ENCODE results near the gene MARS1.

The MARS1 gene

DNA sequence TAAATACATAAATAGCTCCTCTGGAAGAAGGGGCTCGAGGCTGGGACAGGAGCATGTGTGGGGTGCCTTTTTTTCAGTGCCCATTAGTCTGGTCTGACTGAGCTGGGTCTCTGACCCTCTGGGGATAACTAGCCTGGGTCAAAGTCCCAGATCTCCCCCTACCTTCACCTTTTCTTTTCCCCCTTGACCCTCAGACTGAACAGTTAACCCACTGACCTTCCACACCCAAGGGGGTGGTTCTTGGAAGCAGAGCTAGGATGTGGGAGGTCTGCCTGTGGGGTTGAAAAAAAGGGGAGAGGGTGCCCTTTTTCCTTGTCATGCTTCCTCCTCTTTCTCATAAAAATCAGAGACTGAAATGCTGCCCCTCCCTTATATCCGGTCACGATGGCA, 29.2 kb upstream of the MARS1 start:
- no peak for DNase-seq (ENCODE audit: low spot score)

DNA sequence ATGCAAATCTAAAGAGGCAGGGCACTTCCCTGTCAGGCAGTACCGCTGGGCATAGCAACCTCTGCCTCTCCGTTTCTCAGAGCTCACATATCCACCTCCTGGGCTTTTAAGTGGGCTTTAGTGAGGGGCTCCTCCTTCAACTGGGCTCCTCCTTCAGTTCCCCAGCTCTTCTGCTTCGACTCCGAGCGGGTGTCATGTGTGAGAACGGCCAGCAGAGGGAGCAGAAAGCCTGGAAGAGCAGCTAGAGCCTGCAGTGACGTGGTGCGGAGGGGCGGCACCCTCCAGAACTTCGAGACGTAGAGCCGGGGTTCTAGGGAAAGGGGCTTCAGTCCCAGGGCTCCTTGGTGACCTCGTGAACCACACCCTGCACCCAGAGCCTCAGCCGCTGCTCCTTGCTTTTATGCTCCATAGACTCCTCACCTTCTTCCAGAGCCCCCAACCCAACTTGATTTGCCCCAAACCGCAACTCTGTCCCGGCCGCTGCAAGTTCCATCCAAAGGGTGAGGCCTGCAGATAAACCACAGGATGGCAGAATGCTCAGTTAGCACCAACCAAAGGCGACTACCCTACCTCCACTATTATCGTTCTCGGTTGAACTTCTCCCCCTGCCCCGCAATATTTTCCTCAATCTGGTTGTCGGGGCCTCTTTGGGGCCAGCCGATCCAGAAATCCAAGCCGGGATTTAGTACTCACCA, 28.7 kb upstream of the MARS1 start:
- DNase-seq (ENCODE audit: low spot score): peak; percentile 86

DNA sequence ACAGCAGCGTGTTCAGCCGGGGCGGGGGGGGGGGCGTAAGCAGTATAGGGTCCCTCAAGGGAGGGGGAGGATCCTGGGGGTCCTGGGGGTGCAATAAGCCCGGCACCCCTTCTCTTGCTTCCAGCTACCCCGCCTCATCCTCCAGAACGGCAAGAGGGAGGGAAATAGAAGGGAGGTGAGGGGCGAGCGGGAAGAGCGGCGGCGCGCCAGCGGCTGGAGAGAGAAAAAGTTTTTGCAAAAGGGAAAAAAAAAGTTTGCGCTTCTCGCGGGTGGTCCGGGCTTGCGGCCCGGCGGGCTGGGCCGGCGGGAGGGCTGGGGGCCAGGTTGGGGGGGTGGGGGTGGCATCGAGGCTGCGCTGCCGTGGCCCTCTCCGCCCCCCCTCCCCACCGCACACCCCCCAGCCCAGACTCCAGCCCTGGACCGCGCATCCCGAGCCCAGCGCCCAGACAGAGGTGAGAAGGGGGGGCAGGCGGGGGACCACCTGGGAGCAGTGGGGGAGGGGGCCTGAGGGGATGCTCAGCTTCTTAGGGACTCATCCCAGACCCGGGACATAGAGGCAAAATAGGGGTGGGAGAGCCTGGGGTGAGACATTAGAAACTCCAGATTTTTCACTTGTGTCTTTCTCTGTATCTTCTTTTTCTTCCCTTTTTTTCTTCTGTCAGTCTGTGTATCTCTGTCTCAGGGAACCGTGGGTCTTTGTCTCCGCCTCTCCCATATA, 28.0 kb upstream of the MARS1 start, which contains the start of gene GLI1:
Gene GLI1, plus strand, starts transcription at position 36 of the 718 bp plus-strand sequence. CDS start 3,907 bp downstream, outside the sequence.
- peak; percentile 63 for DNase-seq (ENCODE audit: low spot score)

DNA sequence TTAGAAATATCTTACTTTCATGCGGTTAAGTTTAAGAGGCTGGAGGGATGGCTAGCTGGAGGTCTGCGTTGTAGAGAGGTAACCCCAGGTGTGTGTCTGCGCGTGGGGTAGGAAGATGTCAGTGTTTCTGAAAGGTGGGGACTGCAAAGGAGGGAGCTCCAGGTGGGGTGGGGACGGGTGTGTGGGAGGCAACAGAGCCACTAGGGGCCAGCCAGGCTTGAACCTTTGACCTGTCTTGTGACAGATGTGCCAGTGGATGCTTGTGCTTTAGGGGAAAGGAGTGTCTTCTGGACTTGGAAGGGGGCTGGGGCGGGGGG, 27.4 kb upstream of the MARS1 start:
- DNase-seq (ENCODE audit: low spot score): no peak

DNA sequence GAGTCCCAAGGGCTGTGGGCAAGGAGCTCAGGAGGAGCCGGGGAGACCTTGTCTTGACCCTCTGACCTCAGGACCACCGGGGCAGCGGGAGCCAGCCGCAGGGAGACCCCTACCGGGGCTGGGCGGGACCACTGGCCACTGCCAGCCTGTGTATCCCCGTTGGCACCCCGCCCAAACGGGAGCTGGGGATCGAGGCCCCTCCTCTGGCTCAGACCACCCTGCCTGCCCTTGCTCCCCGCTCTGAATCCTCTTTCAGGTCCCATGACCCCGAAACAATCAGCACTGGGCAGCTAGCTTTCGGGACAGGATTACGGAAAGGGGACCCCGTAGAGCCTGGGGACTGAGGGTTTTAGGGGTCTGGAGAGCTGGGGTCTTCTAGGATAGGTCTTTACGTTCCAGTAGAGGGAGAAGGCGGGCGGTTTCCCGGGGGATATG, 27.0 kb upstream of the MARS1 start:
- DNase-seq (ENCODE audit: low spot score): no peak

DNA sequence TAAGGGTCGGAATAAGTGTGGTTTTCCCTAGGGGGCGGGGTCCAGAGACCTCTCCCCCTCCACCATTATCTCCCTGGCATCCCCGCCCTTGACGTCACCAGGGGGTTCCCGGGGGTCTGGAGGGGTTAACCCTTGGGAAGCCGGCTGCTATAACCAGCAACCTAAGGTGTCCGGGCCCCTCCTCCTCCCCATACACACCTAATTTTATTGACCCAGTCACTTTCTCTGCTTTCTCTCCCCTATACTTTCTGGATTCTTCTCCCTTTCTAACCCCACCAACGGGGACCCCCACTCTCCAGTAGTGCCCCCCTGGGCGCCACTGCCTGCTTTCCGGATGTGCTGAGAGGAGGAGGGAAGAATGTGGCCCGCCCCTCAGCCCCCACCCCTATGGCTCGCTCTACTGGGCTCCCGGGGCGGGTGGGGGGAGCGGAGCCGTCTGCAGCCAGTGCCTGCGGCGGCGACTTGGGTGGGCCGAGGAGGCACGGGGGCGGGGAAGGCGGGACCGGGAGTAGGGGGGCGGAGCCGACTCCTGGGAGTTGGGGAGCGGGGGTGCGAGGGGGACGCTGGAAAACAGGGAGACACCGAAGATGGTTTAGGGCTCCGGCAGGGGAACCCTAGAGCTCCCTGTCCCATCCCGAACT, 26.5 kb upstream of the MARS1 start:
- peak; percentile 58 for DNase-seq (ENCODE audit: low spot score)

DNA sequence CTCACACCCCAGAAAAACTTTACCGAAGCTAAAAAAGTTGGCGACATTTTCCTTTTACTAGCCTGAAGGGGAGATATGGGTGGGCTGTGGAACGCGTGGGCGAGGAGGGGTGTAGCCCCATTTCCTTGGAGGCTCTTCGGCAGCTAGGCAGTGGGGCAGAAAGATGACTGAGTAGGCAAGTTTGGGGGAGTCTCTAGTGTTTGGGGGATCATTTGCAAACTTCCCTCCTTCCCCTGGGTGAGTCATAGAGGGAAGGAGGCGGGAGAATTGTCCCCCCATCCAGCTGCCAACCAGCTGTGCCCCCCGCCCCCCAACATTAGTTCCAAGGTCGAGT, 26.0 kb upstream of the MARS1 start:
- no peak for DNase-seq (ENCODE audit: low spot score)

DNA sequence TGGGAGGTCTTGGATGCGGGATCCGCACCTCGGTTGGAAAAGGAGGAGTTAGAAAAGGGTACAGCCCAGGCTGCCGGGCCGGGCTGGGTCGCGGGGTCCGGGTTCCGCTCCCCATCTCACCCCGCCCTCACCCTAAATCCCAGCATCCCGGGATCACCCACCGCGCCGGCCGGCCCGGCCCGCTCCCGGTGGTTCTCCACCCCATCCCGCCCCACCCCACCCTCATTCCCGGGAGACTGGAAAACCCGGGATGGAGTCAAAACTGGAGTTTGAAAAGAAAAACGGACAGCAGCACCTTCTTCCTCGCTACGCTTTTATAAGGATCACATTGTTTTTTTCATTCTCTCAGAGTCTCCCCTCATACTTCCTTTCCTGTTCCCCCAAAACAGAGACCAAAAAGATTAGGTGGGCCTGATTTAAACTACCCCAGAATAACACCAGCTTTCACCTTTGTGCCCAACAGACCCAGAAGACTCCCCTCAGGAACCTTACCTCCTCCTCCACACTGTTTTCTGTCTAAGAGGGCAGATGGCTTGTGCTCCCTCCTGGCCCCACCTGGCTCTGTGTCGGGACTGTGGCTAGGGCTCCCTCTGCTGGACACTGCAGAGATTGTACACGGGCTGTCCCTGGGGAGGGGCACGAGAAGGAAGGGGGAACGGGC, 25.5 kb upstream of the MARS1 start:
- peak; percentile 89 for DNase-seq (ENCODE audit: low spot score)

DNA sequence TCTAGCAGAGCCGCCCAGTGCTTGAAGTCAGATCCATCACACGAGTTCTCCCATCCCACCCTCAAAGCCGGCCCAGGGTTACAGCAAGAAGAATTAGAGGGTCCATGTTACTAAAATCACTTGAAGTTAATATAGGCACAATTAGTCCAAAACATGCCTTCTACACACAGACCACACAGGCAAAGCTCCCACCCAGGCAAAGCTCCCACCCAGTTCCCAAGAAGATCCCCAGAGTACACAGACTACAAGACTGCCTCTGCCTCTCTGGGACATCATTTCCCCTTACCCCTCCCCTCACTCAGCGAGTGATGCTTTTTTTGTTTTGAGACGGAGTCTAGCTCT, 25.0 kb upstream of the MARS1 start:
- no peak for DNase-seq (ENCODE audit: low spot score)

DNA sequence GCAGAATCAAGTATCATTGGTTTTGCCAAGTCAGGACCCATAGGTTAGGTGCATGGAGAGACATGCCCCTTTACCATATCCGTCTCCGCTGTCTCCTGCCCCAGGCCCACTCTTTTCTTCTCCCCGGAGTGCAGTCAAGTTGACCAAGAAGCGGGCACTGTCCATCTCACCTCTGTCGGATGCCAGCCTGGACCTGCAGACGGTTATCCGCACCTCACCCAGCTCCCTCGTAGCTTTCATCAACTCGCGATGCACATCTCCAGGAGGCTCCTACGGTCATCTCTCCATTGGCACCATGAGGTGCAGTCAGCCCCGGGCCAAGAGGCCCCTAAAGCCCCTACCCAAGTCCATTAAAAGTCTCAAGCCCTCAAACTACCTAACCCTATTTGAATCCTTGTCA, 23.3 kb upstream of the MARS1 start:
- DNase-seq (ENCODE audit: low spot score): no peak

DNA sequence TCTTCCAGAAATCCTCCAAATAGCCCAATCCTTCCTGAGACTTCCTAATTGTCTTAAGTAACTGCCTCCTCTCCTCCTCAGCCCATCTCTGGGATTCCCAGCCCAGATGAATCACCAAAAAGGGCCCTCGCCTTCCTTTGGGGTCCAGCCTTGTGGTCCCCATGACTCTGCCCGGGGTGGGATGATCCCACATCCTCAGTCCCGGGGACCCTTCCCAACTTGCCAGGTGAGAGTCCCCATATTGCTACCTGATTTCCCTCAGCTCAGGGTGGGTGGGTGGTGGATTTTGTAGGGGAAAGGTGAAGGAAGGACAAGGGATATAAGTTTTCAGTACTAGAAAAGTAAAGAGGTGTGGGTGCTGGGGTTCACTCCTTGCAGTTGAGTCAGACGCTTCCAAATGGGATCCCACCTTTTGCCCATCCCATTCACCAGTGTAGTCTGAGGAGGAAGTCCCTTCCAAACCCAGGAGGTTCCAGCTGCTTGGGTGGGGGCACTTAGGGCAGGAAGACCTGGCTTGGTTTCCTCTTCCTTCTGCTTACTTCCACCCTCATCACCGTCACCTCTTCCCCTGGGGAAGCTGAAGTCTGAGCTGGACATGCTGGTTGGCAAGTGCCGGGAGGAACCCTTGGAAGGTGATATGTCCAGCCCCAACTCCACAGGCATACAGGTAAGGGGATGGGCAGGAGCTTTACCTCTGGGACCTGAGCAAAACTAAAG, 22.7 kb upstream of the MARS1 start:
- DNase-seq (ENCODE audit: low spot score): no peak

DNA sequence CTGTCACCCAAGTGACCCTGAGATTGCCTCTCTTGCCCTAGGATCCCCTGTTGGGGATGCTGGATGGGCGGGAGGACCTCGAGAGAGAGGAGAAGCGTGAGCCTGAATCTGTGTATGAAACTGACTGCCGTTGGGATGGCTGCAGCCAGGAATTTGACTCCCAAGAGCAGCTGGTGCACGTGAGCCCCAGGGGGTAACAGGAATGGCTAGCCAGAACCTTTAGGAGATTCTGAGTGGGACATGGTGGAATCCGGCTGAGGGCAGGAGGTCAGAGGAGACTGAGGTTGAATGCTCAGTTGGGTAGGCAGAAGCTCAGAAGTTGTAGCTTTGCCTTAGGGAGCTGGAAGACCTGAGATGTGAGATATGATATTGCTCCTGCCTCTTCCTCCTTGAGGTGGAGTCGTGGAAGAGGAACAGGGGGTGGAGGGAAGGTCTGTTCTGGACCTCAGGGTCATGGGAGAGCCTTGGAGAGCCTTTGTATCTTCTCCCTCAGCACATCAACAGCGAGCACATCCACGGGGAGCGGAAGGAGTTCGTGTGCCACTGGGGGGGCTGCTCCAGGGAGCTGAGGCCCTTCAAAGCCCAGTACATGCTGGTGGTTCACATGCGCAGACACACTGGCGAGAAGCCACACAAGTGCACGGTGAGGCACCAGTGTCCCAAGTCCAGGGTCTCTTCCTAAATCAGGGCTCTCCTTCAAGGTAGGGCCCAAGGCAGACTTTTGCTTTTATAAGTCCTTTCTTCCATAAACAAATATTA, 21.9 kb upstream of the MARS1 start:
- DNase-seq (ENCODE audit: low spot score): no peak

DNA sequence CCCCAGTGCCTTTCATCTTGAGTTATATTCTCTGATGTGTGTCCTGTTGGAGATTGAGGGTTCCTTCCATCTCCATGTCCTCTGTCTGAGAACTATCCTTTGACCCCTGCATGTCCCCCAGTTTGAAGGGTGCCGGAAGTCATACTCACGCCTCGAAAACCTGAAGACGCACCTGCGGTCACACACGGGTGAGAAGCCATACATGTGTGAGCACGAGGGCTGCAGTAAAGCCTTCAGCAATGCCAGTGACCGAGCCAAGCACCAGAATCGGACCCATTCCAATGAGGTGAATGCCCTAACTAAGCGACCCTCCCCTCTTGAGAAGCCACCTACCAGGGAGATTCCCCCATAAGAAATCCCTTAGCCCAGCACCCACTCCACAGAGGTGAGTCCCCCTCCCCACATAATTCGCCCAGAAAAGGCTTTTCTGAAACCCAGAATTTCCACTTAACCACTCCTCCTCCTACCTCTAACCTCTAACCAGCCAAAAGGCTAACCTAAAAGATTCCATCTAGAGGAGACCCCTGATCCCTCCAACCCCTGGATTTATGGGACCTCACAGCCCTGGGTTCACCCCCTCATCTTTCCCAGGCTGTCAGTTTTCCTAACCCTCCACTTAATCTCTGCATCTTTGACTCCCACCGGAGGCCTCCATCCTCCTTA, 20.5 kb upstream of the MARS1 start:
- DNase-seq (ENCODE audit: low spot score): no peak

DNA sequence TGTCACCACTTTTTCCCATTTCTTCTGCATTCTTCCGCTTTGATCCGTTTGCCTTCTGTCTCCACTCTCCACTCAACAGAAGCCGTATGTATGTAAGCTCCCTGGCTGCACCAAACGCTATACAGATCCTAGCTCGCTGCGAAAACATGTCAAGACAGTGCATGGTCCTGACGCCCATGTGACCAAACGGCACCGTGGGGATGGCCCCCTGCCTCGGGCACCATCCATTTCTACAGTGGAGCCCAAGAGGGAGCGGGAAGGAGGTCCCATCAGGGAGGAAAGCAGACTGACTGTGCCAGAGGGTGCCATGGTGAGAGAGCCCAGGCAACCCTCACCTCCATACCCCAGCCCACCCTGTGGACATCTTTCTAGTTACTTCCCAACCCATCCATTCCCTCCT, 20.0 kb upstream of the MARS1 start:
- no peak for DNase-seq (ENCODE audit: low spot score)

DNA sequence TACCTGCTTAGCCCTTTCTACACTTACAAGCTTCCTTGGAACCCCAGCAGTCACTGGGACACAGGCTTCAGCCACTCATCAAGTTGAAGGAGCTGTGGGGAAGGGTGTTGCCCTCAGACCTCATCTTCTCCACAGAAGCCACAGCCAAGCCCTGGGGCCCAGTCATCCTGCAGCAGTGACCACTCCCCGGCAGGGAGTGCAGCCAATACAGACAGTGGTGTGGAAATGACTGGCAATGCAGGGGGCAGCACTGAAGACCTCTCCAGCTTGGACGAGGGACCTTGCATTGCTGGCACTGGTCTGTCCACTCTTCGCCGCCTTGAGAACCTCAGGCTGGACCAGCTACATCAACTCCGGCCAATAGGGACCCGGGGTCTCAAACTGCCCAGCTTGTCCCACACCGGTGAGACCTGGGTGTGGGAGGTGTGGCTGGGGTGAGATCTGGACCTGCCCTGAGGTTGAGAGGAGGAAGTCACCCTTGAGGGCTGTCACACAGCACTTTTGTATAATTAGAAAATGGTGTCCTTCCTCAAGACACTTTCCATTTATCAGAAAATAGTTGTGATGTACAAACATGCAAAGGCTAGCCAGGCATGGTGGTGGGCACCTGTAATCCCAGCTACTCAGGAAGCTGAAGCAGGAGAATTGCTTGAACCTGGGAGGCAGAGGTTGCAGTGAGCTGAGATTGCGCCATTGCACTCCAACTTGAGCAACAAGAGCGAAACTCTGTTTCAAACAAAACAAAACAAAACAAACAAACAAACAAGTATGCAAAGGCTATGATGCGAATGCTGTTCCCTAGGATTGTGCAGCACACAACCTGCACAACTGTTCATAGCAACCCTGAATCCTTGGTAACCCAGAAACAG, 18.3 kb upstream of the MARS1 start:
- no peak for DNase-seq (ENCODE audit: low spot score)

DNA sequence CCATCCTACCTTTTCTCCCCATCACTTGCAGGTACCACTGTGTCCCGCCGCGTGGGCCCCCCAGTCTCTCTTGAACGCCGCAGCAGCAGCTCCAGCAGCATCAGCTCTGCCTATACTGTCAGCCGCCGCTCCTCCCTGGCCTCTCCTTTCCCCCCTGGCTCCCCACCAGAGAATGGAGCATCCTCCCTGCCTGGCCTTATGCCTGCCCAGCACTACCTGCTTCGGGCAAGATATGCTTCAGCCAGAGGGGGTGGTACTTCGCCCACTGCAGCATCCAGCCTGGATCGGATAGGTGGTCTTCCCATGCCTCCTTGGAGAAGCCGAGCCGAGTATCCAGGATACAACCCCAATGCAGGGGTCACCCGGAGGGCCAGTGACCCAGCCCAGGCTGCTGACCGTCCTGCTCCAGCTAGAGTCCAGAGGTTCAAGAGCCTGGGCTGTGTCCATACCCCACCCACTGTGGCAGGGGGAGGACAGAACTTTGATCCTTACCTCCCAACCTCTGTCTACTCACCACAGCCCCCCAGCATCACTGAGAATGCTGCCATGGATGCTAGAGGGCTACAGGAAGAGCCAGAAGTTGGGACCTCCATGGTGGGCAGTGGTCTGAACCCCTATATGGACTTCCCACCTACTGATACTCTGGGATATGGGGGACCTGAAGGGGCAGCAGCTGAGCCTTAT, 17.4 kb upstream of the MARS1 start:
- no peak for DNase-seq (ENCODE audit: low spot score)

DNA sequence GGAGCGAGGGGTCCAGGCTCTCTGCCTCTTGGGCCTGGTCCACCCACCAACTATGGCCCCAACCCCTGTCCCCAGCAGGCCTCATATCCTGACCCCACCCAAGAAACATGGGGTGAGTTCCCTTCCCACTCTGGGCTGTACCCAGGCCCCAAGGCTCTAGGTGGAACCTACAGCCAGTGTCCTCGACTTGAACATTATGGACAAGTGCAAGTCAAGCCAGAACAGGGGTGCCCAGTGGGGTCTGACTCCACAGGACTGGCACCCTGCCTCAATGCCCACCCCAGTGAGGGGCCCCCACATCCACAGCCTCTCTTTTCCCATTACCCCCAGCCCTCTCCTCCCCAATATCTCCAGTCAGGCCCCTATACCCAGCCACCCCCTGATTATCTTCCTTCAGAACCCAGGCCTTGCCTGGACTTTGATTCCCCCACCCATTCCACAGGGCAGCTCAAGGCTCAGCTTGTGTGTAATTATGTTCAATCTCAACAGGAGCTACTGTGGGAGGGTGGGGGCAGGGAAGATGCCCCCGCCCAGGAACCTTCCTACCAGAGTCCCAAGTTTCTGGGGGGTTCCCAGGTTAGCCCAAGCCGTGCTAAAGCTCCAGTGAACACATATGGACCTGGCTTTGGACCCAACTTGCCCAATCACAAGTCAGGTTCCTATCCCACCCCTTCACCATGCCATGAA, 16.8 kb upstream of the MARS1 start:
- no peak for DNase-seq (ENCODE audit: low spot score)

DNA sequence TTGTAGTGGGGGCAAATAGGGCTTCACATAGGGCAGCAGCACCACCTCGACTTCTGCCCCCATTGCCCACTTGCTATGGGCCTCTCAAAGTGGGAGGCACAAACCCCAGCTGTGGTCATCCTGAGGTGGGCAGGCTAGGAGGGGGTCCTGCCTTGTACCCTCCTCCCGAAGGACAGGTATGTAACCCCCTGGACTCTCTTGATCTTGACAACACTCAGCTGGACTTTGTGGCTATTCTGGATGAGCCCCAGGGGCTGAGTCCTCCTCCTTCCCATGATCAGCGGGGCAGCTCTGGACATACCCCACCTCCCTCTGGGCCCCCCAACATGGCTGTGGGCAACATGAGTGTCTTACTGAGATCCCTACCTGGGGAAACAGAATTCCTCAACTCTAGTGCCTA, 16.2 kb upstream of the MARS1 start:
- DNase-seq (ENCODE audit: low spot score): no peak

DNA sequence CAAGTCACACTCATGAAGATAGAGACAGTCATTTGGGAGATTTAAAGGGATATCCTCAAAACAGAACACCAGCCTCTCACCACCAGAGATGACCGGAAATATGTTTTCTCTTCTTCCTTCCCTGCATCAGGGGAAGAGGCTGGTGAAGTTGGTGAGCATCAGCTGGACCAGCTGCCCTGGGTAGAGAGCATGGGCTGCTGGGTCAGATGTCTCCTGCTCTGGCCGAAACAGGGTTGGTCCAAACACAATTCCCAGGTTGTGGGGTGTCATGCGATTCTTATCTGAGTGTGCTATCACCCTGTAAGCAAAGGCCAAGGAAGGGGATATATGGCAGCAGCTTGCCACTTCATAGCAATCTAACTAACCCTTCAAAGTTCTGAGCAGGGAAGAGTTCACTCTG, 15.5 kb upstream of the MARS1 start:
- no peak for DNase-seq (ENCODE audit: low spot score)

Data from AG08395 (cell line).